ENCODE data around the gene C20orf173. TPM values are rescaled to one million over a fixed set of nuclear protein-coding genes. Genes with fewer than 3 reads are reported as not detected.

Gene C20orf173
- total and polyA plus RNA-seq, 2 of the 13 experiments (the other 11 are each of a cell fraction or from before 2014, with no cell fraction given) = not detected

DNA sequence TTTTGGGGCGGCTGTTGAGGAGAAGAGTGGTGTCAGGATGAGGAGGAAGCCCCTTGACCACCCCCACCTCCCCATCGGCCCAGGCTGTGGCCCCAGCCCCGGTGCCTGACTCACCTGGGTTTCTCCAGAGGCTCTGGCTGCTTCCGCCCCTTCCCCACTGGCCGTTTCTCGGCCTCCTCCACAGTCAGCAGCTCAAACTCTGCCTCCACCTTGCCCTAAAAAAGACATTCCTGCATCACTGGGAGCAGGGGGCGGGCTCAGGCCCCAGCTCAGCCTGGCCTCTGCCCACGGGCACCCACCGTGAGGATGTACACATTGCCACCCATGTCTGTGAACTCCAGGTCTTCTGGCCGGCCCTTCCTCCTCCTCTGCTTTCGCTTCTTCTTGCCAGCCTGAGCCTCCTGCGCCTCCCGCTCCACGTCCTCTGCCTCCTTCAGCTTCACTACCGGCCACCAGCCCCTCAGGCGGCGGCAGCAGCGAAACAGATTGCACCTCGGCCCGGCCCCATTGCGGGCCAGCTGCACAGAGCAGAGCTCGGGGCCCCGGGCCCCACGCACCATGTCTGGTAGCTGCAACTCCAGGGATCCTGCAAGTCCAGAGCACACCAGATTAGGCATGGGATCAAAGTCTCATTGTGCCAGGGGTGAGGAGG, 29.7 kb upstream of the C20orf173 start:
- Histone ChIP-seq H3K9ac (ENCODE audit: insufficient read depth, low read depth, low read length) (no peak overlapping the region), H3K4me1 (ENCODE audit: insufficient read depth, low read length) (peaks cover 9% of the 10 kb centered on the region; the same call in 1 of the 2 replicates), H3K36me3 (replicated peaks in 1 of 2; ENCODE audit: control insufficient read depth in 1 of 2, insufficient read depth in 2 of 2, low read length in 2 of 2) (peaks cover 23 to 45% of the 10 kb centered on the region in 2 experiments), H3K27ac (ENCODE audit: extremely low read length, insufficient read depth, low read length) (no peak overlapping the region), H4K20me1 (ENCODE audit: insufficient read depth, low read length) (no peaks in the 10 kb centered on the region), H3K4me3 (replicated peaks in 1 of 3; ENCODE audit: insufficient read depth in 1 of 3, low read depth in 2 of 3, low read length in 3 of 3) (no peak overlapping the region), H3K9me3 (ENCODE audit: low read length) (no peaks in the 10 kb centered on the region), H3K4me2 (ENCODE audit: low read depth, low read length) (no peak overlapping the region), H2AFZ (ENCODE audit: low read length) (no peak overlapping the region), H3K27me3 (ENCODE audit: control insufficient read depth in 1 of 2, insufficient read depth in 2 of 2, low read length in 2 of 2) (no peaks in the 10 kb centered on the region), H3K79me2 (ENCODE audit: insufficient read depth, low read length) (no peaks in the 10 kb centered on the region)
- 93% methylated on average over 24 of the region's 24 CpGs for WGBS (ENCODE audit: low lambda C conversion rate)
- no TSS peak for BruUV-seq (replicated peaks)
- in situ Hi-C loops (cut with HindIII; ENCODE audit: extremely low pct_ligation_motif_present, low pct_unique_long_range_greater_than_20kb) = no loop called here
- POLR2A ChIA-PET = interaction anchor here (0.9 to 1.5 kb wide), 3 partner anchors 17 to 92 kb away, joined by 3 to 5 read pairs (median 3); partner anchors contain the start of genes ERGIC3 and SPAG4
- no peak for DNase-seq (ENCODE audit: low spot score)
- no peak for FAIRE-seq
- ATAC-seq = no peak
- intact Hi-C loops (cut with micrococcal nuclease; ENCODE audit: unreplicated experiment) = no loop called here
- CTCF ChIA-PET (ENCODE audit: low intra/inter-chr PET ratio, low total read pairs) = no interaction called here
- TF ChIP-seq HMGXB3 (CRISPR knock-in tag; IDR thresholded peaks at IDR 0.05; ENCODE audit: borderline replicate concordance) = no peak
- TF ChIP-seq RBM39 (IDR thresholded peaks at IDR 0.05; ENCODE audit: low read depth, low read length, poor library complexity, severe bottlenecking) = peak; percentile 24
- no peak for TF ChIP-seq THYN1 (CRISPR knock-in tag; IDR thresholded peaks at IDR 0.05; ENCODE audit: borderline replicate concordance, low read depth)
- TF ChIP-seq ZSCAN31 (CRISPR knock-in tag; IDR thresholded peaks at IDR 0.05; ENCODE audit: low read depth) = no peak
- no peak for TF ChIP-seq ZNF432 (CRISPR knock-in tag; IDR thresholded peaks at IDR 0.05; ENCODE audit: borderline replicate concordance)
- peak; percentile 5 for TF ChIP-seq SRSF1 (optimal IDR thresholded peaks at IDR 0.05; ENCODE audit: low read depth, low read length)
- TF ChIP-seq, protein P1, sequence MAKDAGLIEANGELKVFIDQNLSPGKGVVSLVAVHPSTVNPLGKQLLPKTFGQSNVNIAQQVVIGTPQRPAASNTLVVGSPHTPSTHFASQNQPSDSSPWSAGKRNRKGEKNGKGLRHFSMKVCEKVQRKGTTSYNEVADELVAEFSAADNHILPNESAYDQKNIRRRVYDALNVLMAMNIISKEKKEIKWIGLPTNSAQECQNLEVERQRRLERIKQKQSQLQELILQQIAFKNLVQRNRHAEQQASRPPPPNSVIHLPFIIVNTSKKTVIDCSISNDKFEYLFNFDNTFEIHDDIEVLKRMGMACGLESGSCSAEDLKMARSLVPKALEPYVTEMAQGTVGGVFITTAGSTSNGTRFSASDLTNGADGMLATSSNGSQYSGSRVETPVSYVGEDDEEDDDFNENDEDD (CRISPR knock-in tag; IDR thresholded peaks at IDR 0.05; ENCODE audit: borderline replicate concordance) = no peak
- no peak for TF ChIP-seq PLSCR1 (CRISPR knock-in tag; IDR thresholded peaks at IDR 0.05; ENCODE audit: borderline replicate concordance)
- no peak for TF ChIP-seq ZNF12 (CRISPR knock-in tag; IDR thresholded peaks at IDR 0.05)
- TF ChIP-seq RBFOX2 (IDR thresholded peaks at IDR 0.05; ENCODE audit: low read depth, low read length) = peak; percentile 52; the same call in 1 of the 2 replicates
- no peak for TF ChIP-seq GMEB2 (CRISPR knock-in tag; IDR thresholded peaks at IDR 0.05; ENCODE audit: low read depth)
- TF ChIP-seq GPN1 (CRISPR knock-in tag; IDR thresholded peaks at IDR 0.05; ENCODE audit: borderline replicate concordance) = no peak
- TF ChIP-seq RFX3 (CRISPR knock-in tag; IDR thresholded peaks at IDR 0.05) = no peak
- TF ChIP-seq HNF4A (CRISPR knock-in tag; IDR thresholded peaks at IDR 0.05) = 0 out of 2 replicates have a peak, but pooled peaks have one; percentile 21
- peak; percentile 93 for TF ChIP-seq AGO2 (optimal IDR thresholded peaks at IDR 0.05; ENCODE audit: low read depth, low read length)
- TF ChIP-seq SATB2 (CRISPR knock-in tag; IDR thresholded peaks at IDR 0.05) = no peak
